ENCODE data around the gene PAQR4. TPM values are rescaled to one million over a fixed set of nuclear protein-coding genes. Genes with fewer than 3 reads are reported as not detected.

Gene PAQR4
- polyA plus RNA-seq, 1 of the 3 experiments (the other 2 are of a cell fraction), result 8.8 TPM

GRCh38 chr16:2948807-2949704 lies 20.1 kb upstream of the PAQR4 start:
- POLR2A ChIA-PET, result no interaction called here
- no peaks in the 10 kb centered on the region for H3K9me2 ChIP-seq
- DNase-seq, result no peak
- no peak overlapping the region for H2AFZ ChIP-seq (ENCODE audit: low read depth)
- no peaks in the 10 kb centered on the region for H3F3A ChIP-seq (replicated peaks; ENCODE audit: insufficient read depth)
- H3K79me2 ChIP-seq (ENCODE audit: insufficient read depth), result no peaks in the 10 kb centered on the region
- peaks cover 0 to 10% of the 10 kb centered on the region in 2 experiments for H3K36me3 ChIP-seq (replicated peaks in 1 of 2; ENCODE audit: control insufficient read depth in 1 of 2, insufficient read depth in 2 of 2, low read length in 1 of 2)
- no peaks in the 10 kb centered on the region for H3K4me1 ChIP-seq (ENCODE audit: control insufficient read depth in 1 of 2, insufficient read depth in 2 of 2, low read depth in 1 of 2, low read length in 1 of 2)
- WGBS (ENCODE audit: low lambda C conversion rate), result 86% methylated on average over 15 of the region's 36 CpGs
- CTCF ChIA-PET, result interaction anchor here (0.9 to 1.9 kb wide), 3 partner anchors 13 to 29 kb away, joined by 3 to 8 read pairs (median 3); no protein-coding TSS in a partner anchor
- H3K4me2 ChIP-seq, result no peak overlapping the region
- no peaks in the 10 kb centered on the region; the same call in 1 of the 2 replicates for H3K27me3 ChIP-seq (ENCODE audit: insufficient read depth)
- TF ChIP-seq CHD2 (IDR thresholded peaks at IDR 0.05; ENCODE audit: low read length, partially characterized antibody) (no peak), FOXJ3 (CRISPR knock-in tag; IDR thresholded peaks at IDR 0.05) (no peak), IRF3 (IDR thresholded peaks at IDR 0.05; ENCODE audit: low read depth, low read length) (no peak), TCF12 (IDR thresholded peaks at IDR 0.05) (no peak), EZH2phosphoT487 (IDR thresholded peaks at IDR 0.05; ENCODE audit: borderline replicate concordance, low read depth) (no peak), RCOR1 (IDR thresholded peaks at IDR 0.05; ENCODE audit: low read length) (no peak), ZBTB33 (IDR thresholded peaks at IDR 0.05; ENCODE audit: borderline replicate concordance, low read depth) (no peak), MXI1 (IDR thresholded peaks at IDR 0.05; ENCODE audit: low read depth, low read length) (no peak), GATA2 (CRISPR knock-in tag; IDR thresholded peaks at IDR 0.05) (no peak), TEAD4 (IDR thresholded peaks at IDR 0.05; ENCODE audit: borderline replicate concordance, insufficient read depth) (no peak)
- no peak overlapping the region for H3K27ac ChIP-seq (ENCODE audit: low read depth in 2 of 2, low read length in 1 of 2)
- H4K20me1 ChIP-seq (ENCODE audit: insufficient read depth), result no peaks in the 10 kb centered on the region
- H3K9me3 ChIP-seq, result no peaks in the 10 kb centered on the region
- H3K9ac ChIP-seq, result no peak overlapping the region
- no peak overlapping the region for H3K4me3 ChIP-seq (ENCODE audit: low read depth in 2 of 2, low read length in 1 of 2)

GRCh38 chr16:2949705-2950352 lies 19.3 kb upstream of the PAQR4 start:
- WGBS (ENCODE audit: low lambda C conversion rate), result 94% methylated on average over 12 of the region's 19 CpGs
- ChIA-PET CTCF (interaction anchor here (0.9 to 1.9 kb wide), 5 partner anchors 13 to 29 kb away, joined by 3 to 8 read pairs (median 7); no protein-coding TSS in a partner anchor), POLR2A (no interaction called here)
- H4K20me1 ChIP-seq (ENCODE audit: insufficient read depth), result no peaks in the 10 kb centered on the region
- H3K4me3 ChIP-seq (ENCODE audit: low read depth in 2 of 2, low read length in 1 of 2), result no peak overlapping the region
- no peaks in the 10 kb centered on the region for H3K79me2 ChIP-seq (ENCODE audit: insufficient read depth)
- no peak overlapping the region for H3K9ac ChIP-seq
- no peak for DNase-seq
- H3K27ac ChIP-seq (ENCODE audit: low read depth in 2 of 2, low read length in 1 of 2), result no peak overlapping the region
- H3K4me2 ChIP-seq, result no peak overlapping the region
- H3K27me3 ChIP-seq (ENCODE audit: insufficient read depth), result no peaks in the 10 kb centered on the region; the same call in 1 of the 2 replicates
- peaks cover 0 to 10% of the 10 kb centered on the region in 2 experiments for H3K36me3 ChIP-seq (replicated peaks in 1 of 2; ENCODE audit: control insufficient read depth in 1 of 2, insufficient read depth in 2 of 2, low read length in 1 of 2)
- H3K4me1 ChIP-seq (ENCODE audit: control insufficient read depth in 1 of 2, insufficient read depth in 2 of 2, low read depth in 1 of 2, low read length in 1 of 2), result no peaks in the 10 kb centered on the region
- no peaks in the 10 kb centered on the region for H3K9me2 ChIP-seq
- H3F3A ChIP-seq (replicated peaks; ENCODE audit: insufficient read depth), result no peaks in the 10 kb centered on the region
- H2AFZ ChIP-seq (ENCODE audit: low read depth), result no peak overlapping the region
- H3K9me3 ChIP-seq, result no peaks in the 10 kb centered on the region
- TF ChIP-seq YY1 (IDR thresholded peaks at IDR 0.05; ENCODE audit: low read depth) (no peak), EP300 (IDR thresholded peaks at IDR 0.05; ENCODE audit: borderline replicate concordance in 1 of 2, low read depth in 1 of 2, low read length in 1 of 2) (no peak), TCF12 (IDR thresholded peaks at IDR 0.05) (no peak), JUND (IDR thresholded peaks at IDR 0.05) (no peak), REST (IDR thresholded peaks at IDR 0.05; ENCODE audit: low read depth, low read length) (no peak), PBX3 (IDR thresholded peaks at IDR 0.05) (no peak), MAX (IDR thresholded peaks at IDR 0.05; ENCODE audit: low read depth) (no peak), TEAD4 (IDR thresholded peaks at IDR 0.05; ENCODE audit: borderline replicate concordance, insufficient read depth) (no peak)

All from SK-N-SH (cell line).